Measurements from ENCODE around the gene PCSK9.

Gene PCSK9

GRCh38 chr1:55037733-55038551 lies 1.4 kb upstream of the PCSK9 start:
- H3K27me3 ChIP-seq (replicated peaks; ENCODE audit: control insufficient read depth, insufficient read depth, low read length) = peaks cover 50% of the 10 kb centered on the region
- DNase-seq (ENCODE audit: low read depth) = no peak
- H3K9ac ChIP-seq (ENCODE audit: low read length) = no peak overlapping the region
- no peak overlapping the region for H3K4me3 ChIP-seq (ENCODE audit: low read length)
- no peaks in the 10 kb centered on the region for H3K9me3 ChIP-seq (ENCODE audit: control insufficient read depth, low read length)
- H3K36me3 ChIP-seq (ENCODE audit: control insufficient read depth, insufficient read depth, low read length, severe bottlenecking) = no peaks in the 10 kb centered on the region
- peaks cover 17% of the 10 kb centered on the region for H3K4me1 ChIP-seq (ENCODE audit: control insufficient read depth, insufficient read depth, low read length)

GRCh38 chr1:55038552-55038838 lies 853 bp upstream of the PCSK9 start:
- Histone ChIP-seq H3K4me1 (ENCODE audit: control insufficient read depth, insufficient read depth, low read length) (peaks cover 17% of the 10 kb centered on the region), H3K9ac (ENCODE audit: low read length) (no peak overlapping the region), H3K36me3 (ENCODE audit: control insufficient read depth, insufficient read depth, low read length, severe bottlenecking) (no peaks in the 10 kb centered on the region), H3K27me3 (replicated peaks; ENCODE audit: control insufficient read depth, insufficient read depth, low read length) (peaks cover 45% of the 10 kb centered on the region), H3K4me3 (ENCODE audit: low read length) (no peak overlapping the region), H3K9me3 (ENCODE audit: control insufficient read depth, low read length) (no peaks in the 10 kb centered on the region)
- no peak for DNase-seq (ENCODE audit: low read depth)

- peaks cover 17% of the 10 kb centered on the region for H3K4me1 ChIP-seq (ENCODE audit: control insufficient read depth, insufficient read depth, low read length)
- H3K9me3 ChIP-seq (ENCODE audit: control insufficient read depth, low read length) = no peaks in the 10 kb centered on the region
- peak overlapping the region; percentile 79 for H3K4me3 ChIP-seq (ENCODE audit: low read length)
- no peak overlapping the region for H3K9ac ChIP-seq (ENCODE audit: low read length)
- H3K36me3 ChIP-seq (ENCODE audit: control insufficient read depth, insufficient read depth, low read length, severe bottlenecking) = peaks cover under 1% of the 10 kb centered on the region
- peaks cover 40% of the 10 kb centered on the region for H3K27me3 ChIP-seq (replicated peaks; ENCODE audit: control insufficient read depth, insufficient read depth, low read length)
- no peak for DNase-seq (ENCODE audit: low read depth)
Observed at GRCh38 chr1:55038974-55039341, 390 bp upstream of the PCSK9 start.

GRCh38 chr1:55040083-55040932 lies 960 bp downstream of the PCSK9 start:
- peaks cover 32% of the 10 kb centered on the region for H3K27me3 ChIP-seq (replicated peaks; ENCODE audit: control insufficient read depth, insufficient read depth, low read length)
- H3K9me3 ChIP-seq (ENCODE audit: control insufficient read depth, low read length) = no peaks in the 10 kb centered on the region
- peak overlapping the region; percentile 79 for H3K4me3 ChIP-seq (ENCODE audit: low read length)

GRCh38 chr1:55040933-55041494 lies 1.7 kb downstream of the PCSK9 start:
- Histone ChIP-seq H3K36me3 (ENCODE audit: control insufficient read depth, insufficient read depth, low read length, severe bottlenecking) (peaks cover 12% of the 10 kb centered on the region), H3K9me3 (ENCODE audit: control insufficient read depth, low read length) (no peaks in the 10 kb centered on the region), H3K4me3 (ENCODE audit: low read length) (peak overlapping the region; percentile 79), H3K4me1 (ENCODE audit: control insufficient read depth, insufficient read depth, low read length) (peaks cover 17% of the 10 kb centered on the region), H3K9ac (ENCODE audit: low read length) (peak overlapping the region; percentile 73), H3K27me3 (replicated peaks; ENCODE audit: control insufficient read depth, insufficient read depth, low read length) (peaks cover 29% of the 10 kb centered on the region)
- no peak for DNase-seq (ENCODE audit: low read depth)

More at GRCh38 chr1:55040083-55040932, 960 bp downstream of the PCSK9 start:
- no peak for DNase-seq (ENCODE audit: low read depth)
- Histone ChIP-seq H3K36me3 (ENCODE audit: control insufficient read depth, insufficient read depth, low read length, severe bottlenecking) (peaks cover 10% of the 10 kb centered on the region), H3K9ac (ENCODE audit: low read length) (peak overlapping the region; percentile 73), H3K4me1 (ENCODE audit: control insufficient read depth, insufficient read depth, low read length) (peaks cover 17% of the 10 kb centered on the region)

GRCh38 chr1:55041613-55042012 lies 2.3 kb downstream of the PCSK9 start:
- Histone ChIP-seq H3K36me3 (ENCODE audit: control insufficient read depth, insufficient read depth, low read length, severe bottlenecking) (peaks cover 16% of the 10 kb centered on the region), H3K4me3 (ENCODE audit: low read length) (peak overlapping the region; percentile 79), H3K4me1 (ENCODE audit: control insufficient read depth, insufficient read depth, low read length) (peaks cover 17% of the 10 kb centered on the region), H3K9ac (ENCODE audit: low read length) (no peak overlapping the region), H3K27me3 (replicated peaks; ENCODE audit: control insufficient read depth, insufficient read depth, low read length) (peaks cover 27% of the 10 kb centered on the region), H3K9me3 (ENCODE audit: control insufficient read depth, low read length) (no peaks in the 10 kb centered on the region)
- no peak for DNase-seq (ENCODE audit: low read depth)

GRCh38 chr1:55043011-55043410 lies 3.7 kb downstream of the PCSK9 start:
- peaks cover 29% of the 10 kb centered on the region for H3K36me3 ChIP-seq (ENCODE audit: control insufficient read depth, insufficient read depth, low read length, severe bottlenecking)
- no peak overlapping the region for H3K4me3 ChIP-seq (ENCODE audit: low read length)
- peaks cover 24% of the 10 kb centered on the region for H3K27me3 ChIP-seq (replicated peaks; ENCODE audit: control insufficient read depth, insufficient read depth, low read length)
- no peaks in the 10 kb centered on the region for H3K9me3 ChIP-seq (ENCODE audit: control insufficient read depth, low read length)
- peaks cover 17% of the 10 kb centered on the region for H3K4me1 ChIP-seq (ENCODE audit: control insufficient read depth, insufficient read depth, low read length)
- no peak overlapping the region for H3K9ac ChIP-seq (ENCODE audit: low read length)
- DNase-seq (ENCODE audit: low read depth) = no peak

GRCh38 chr1:55043726-55044125 lies 4.4 kb downstream of the PCSK9 start:
- no peak overlapping the region for H3K9ac ChIP-seq (ENCODE audit: low read length)
- no peak overlapping the region for H3K4me3 ChIP-seq (ENCODE audit: low read length)
- peaks cover 17% of the 10 kb centered on the region for H3K4me1 ChIP-seq (ENCODE audit: control insufficient read depth, insufficient read depth, low read length)
- H3K9me3 ChIP-seq (ENCODE audit: control insufficient read depth, low read length) = no peaks in the 10 kb centered on the region
- peaks cover 30% of the 10 kb centered on the region for H3K36me3 ChIP-seq (ENCODE audit: control insufficient read depth, insufficient read depth, low read length, severe bottlenecking)
- DNase-seq (ENCODE audit: low read depth) = no peak
- H3K27me3 ChIP-seq (replicated peaks; ENCODE audit: control insufficient read depth, insufficient read depth, low read length) = peaks cover 28% of the 10 kb centered on the region

GRCh38 chr1:55044617-55045397 lies 5.5 kb downstream of the PCSK9 start:
- peaks cover 30% of the 10 kb centered on the region for H3K27me3 ChIP-seq (replicated peaks; ENCODE audit: control insufficient read depth, insufficient read depth, low read length)
- H3K4me1 ChIP-seq (ENCODE audit: control insufficient read depth, insufficient read depth, low read length) = peaks cover 13% of the 10 kb centered on the region
- H3K4me3 ChIP-seq (ENCODE audit: low read length) = no peak overlapping the region
- H3K9me3 ChIP-seq (ENCODE audit: control insufficient read depth, low read length) = no peaks in the 10 kb centered on the region
- no peak for DNase-seq (ENCODE audit: low read depth)
- peaks cover 34% of the 10 kb centered on the region for H3K36me3 ChIP-seq (ENCODE audit: control insufficient read depth, insufficient read depth, low read length, severe bottlenecking)
- no peak overlapping the region for H3K9ac ChIP-seq (ENCODE audit: low read length)

- Histone ChIP-seq H3K36me3 (ENCODE audit: control insufficient read depth, insufficient read depth, low read length, severe bottlenecking) (peaks cover 34% of the 10 kb centered on the region), H3K9ac (ENCODE audit: low read length) (no peak overlapping the region), H3K4me1 (ENCODE audit: control insufficient read depth, insufficient read depth, low read length) (peaks cover 16% of the 10 kb centered on the region), H3K4me3 (ENCODE audit: low read length) (no peak overlapping the region), H3K9me3 (ENCODE audit: control insufficient read depth, low read length) (no peaks in the 10 kb centered on the region), H3K27me3 (replicated peaks; ENCODE audit: control insufficient read depth, insufficient read depth, low read length) (peaks cover 30% of the 10 kb centered on the region)
- no peak for DNase-seq (ENCODE audit: low read depth)
Observed at GRCh38 chr1:55045430-55045829, 6.1 kb downstream of the PCSK9 start.

- Histone ChIP-seq H3K9ac (ENCODE audit: low read length) (no peak overlapping the region), H3K27me3 (replicated peaks; ENCODE audit: control insufficient read depth, insufficient read depth, low read length) (peaks cover 22% of the 10 kb centered on the region), H3K4me1 (ENCODE audit: control insufficient read depth, insufficient read depth, low read length) (peaks cover 17% of the 10 kb centered on the region), H3K36me3 (ENCODE audit: control insufficient read depth, insufficient read depth, low read length, severe bottlenecking) (peaks cover 34% of the 10 kb centered on the region), H3K4me3 (ENCODE audit: low read length) (no peak overlapping the region), H3K9me3 (ENCODE audit: control insufficient read depth, low read length) (no peaks in the 10 kb centered on the region)
- no peak for DNase-seq (ENCODE audit: low read depth)
Observed at GRCh38 chr1:55046871-55047270, 7.5 kb downstream of the PCSK9 start.
